GM12801 (cell line): ENCODE results near the gene ERCC6L.

Source experiments
- TF ChIP-seq, protein P1 (sequence below): IDR thresholded peaks from one replicate; pipeline ENCODE4 v1.5.1; 2011; ENCODE audit warnings: control low read depth; ENCODE audit not compliant: insufficient read length; ENCODE audit errors: extremely low read depth

Gene ERCC6L

GRCh38 chrX:72158773-72159172 lies 80.1 kb downstream of the ERCC6L start:
- TF ChIP-seq, protein P1, sequence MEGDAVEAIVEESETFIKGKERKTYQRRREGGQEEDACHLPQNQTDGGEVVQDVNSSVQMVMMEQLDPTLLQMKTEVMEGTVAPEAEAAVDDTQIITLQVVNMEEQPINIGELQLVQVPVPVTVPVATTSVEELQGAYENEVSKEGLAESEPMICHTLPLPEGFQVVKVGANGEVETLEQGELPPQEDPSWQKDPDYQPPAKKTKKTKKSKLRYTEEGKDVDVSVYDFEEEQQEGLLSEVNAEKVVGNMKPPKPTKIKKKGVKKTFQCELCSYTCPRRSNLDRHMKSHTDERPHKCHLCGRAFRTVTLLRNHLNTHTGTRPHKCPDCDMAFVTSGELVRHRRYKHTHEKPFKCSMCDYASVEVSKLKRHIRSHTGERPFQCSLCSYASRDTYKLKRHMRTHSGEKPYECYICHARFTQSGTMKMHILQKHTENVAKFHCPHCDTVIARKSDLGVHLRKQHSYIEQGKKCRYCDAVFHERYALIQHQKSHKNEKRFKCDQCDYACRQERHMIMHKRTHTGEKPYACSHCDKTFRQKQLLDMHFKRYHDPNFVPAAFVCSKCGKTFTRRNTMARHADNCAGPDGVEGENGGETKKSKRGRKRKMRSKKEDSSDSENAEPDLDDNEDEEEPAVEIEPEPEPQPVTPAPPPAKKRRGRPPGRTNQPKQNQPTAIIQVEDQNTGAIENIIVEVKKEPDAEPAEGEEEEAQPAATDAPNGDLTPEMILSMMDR = no peak
